ENCODE data around the gene ZNF292. TPM values are rescaled to one million over a fixed set of nuclear protein-coding genes. Genes with fewer than 3 reads are reported as not detected.

Gene ZNF292
- total and polyA plus RNA-seq, 10 of the 15 experiments (the other 5 are each of a cell fraction or from before 2014, with no cell fraction given): 11.1 to 57.6 (median 30.6) TPM

DNA sequence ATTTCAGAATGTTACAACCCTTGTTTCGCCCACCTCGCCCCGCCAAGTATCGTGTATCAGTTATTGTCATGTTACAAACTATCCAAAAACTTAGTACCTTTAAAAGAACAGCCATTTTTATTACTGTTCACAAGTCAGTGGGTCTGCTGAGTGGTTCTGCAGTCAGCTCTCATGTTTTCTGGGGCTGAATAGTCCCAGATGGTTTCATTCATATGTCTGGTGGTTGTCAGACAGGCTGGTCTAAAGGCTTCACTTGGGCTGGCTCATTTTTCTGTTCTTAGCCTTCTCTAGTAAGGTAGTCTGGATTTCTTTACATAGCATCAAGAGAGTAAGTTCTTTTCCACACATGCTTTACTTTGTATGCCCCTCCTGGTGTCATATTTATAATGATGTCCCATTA is 8.6 kb downstream of the ZNF292 start:
- ATAC-seq (peak; percentile 56), FAIRE-seq (no peak), DNase-seq (ENCODE audit: low read depth, low spot score) (no peak)
- peaks cover 8% of the 10 kb centered on the region for H3K4me1 ChIP-seq (ENCODE audit: control insufficient read depth, insufficient read depth, low read length)
- in situ Hi-C loops (cut with MboI) (loop anchor here (25.0 kb wide), 1 partner anchor 1527 kb away; the partner anchor contains the start of gene SYNCRIP), intact Hi-C loops (cut with micrococcal nuclease; ENCODE audit: unreplicated experiment) (no loop called here)
- no peak overlapping the region for H2AFZ ChIP-seq (ENCODE audit: control insufficient read depth, low read depth, low read length)
- ChIA-PET POLR2A (interaction anchor here (0.7 to 1.9 kb wide), 7 partner anchors 8 to 71 kb away, joined by 3 to 6 read pairs (median 4); no protein-coding TSS in a partner anchor), SMC1A (ENCODE audit: uncharacterized antibody, unreplicated experiment) (interaction anchor here (0.7 to 3.8 kb wide), 10 partner anchors 8 to 97 kb away, joined by 3 to 25 read pairs (median 4); no protein-coding TSS in a partner anchor), RAD21 (ENCODE audit: unreplicated experiment) (interaction anchor here (1.0 to 2.1 kb wide), 3 partner anchors 14 to 53 kb away, joined by 3 to 6 read pairs (median 4); no protein-coding TSS in a partner anchor), CTCF (interaction anchor here (0.6 to 0.8 kb wide), 2 partner anchors 16 to 1760 kb away, joined by 3 read pairs; no protein-coding TSS in a partner anchor)
- no peaks in the 10 kb centered on the region; the same call in 1 of the 3 replicates for H3K9me3 ChIP-seq (replicated peaks; ENCODE audit: control insufficient read depth, insufficient read depth, low read length)
- H3K9ac ChIP-seq (ENCODE audit: control insufficient read depth, insufficient read depth, low read length): no peak overlapping the region
- WGBS (ENCODE audit: insufficient coverage, insufficient replicate concordance, low lambda C conversion rate, missing lambda C conversion rate): 97% methylated on average over 4 of the region's 4 CpGs
- H3K36me3 ChIP-seq (ENCODE audit: control insufficient read depth in 2 of 2, insufficient read depth in 2 of 2, low read length in 1 of 2): peaks cover 0 to 8% of the 10 kb centered on the region in 2 experiments; a peak in 3 of 4 replicates
- H3K4me2 ChIP-seq (ENCODE audit: control insufficient read depth, insufficient read depth): no peak overlapping the region; the same call in 1 of the 2 replicates
- no peaks in the 10 kb centered on the region for H3K27me3 ChIP-seq (replicated peaks in 1 of 2; ENCODE audit: control insufficient read depth in 2 of 2, insufficient read depth in 2 of 2, low read length in 1 of 2)
- no peak overlapping the region for H3K27ac ChIP-seq (ENCODE audit: control insufficient read depth, insufficient read depth)
- H3K4me3 ChIP-seq: no peak overlapping the region
- TF ChIP-seq RCOR1 (conservative IDR thresholded peaks at IDR 0.05; ENCODE audit: low read depth, low read length): no peak
- BruUV-seq (replicated peaks): no TSS peak
- peaks cover 100% of the 10 kb centered on the region for H3K79me2 ChIP-seq (ENCODE audit: control insufficient read depth, insufficient read depth, low read length)
- peaks cover 12% of the 10 kb centered on the region; the same call in 1 of the 2 replicates for H4K20me1 ChIP-seq (ENCODE audit: control insufficient read depth, insufficient read depth)

DNA sequence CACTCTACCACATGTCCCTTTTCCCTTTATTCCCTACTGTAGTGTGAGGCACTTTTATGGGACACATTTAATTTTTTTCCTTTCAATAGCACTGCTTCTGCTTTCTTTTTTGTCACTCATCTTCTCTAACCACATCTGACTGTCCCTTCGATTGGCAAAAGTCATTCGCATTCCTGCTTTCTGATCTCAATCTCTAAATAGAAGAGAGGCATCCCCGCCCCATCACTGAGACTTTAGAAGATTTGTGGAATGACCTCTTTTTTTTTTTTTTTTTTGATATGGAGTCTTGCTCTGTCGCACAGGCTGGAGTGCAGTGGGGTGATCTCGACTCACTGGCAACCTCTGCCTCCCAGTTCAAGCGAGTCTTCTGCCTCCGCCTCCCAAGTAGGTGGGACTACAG is 9.1 kb downstream of the ZNF292 start:
- H3K27me3 ChIP-seq (replicated peaks in 1 of 2; ENCODE audit: control insufficient read depth in 2 of 2, insufficient read depth in 2 of 2, low read length in 1 of 2): no peaks in the 10 kb centered on the region
- no TSS peak for BruUV-seq (replicated peaks)
- no peak for DNase-seq (ENCODE audit: low read depth, low spot score)
- H3K4me1 ChIP-seq (ENCODE audit: control insufficient read depth, insufficient read depth, low read length): peaks cover 8% of the 10 kb centered on the region
- H3K27ac ChIP-seq (ENCODE audit: control insufficient read depth, insufficient read depth): no peak overlapping the region
- peaks cover 100% of the 10 kb centered on the region for H3K79me2 ChIP-seq (ENCODE audit: control insufficient read depth, insufficient read depth, low read length)
- in situ Hi-C loops (cut with MboI): loop anchor here (25.0 kb wide), 1 partner anchor 1527 kb away; the partner anchor contains the start of gene SYNCRIP
- peaks cover 0 to 8% of the 10 kb centered on the region in 2 experiments; a peak in 3 of 4 replicates for H3K36me3 ChIP-seq (ENCODE audit: control insufficient read depth in 2 of 2, insufficient read depth in 2 of 2, low read length in 1 of 2)
- no peak overlapping the region for H3K9ac ChIP-seq (ENCODE audit: control insufficient read depth, insufficient read depth, low read length)
- no peak overlapping the region for H3K4me3 ChIP-seq
- no peak for ATAC-seq
- ChIA-PET SMC1A (ENCODE audit: uncharacterized antibody, unreplicated experiment) (interaction anchor here (0.9 to 2.5 kb wide), 4 partner anchors 9 to 98 kb away, joined by 3 to 8 read pairs (median 4); no protein-coding TSS in a partner anchor), RAD21 (ENCODE audit: unreplicated experiment) (no interaction called here), CTCF (no interaction called here), POLR2A (interaction anchor here (1.3 to 1.9 kb wide), 2 partner anchors 8 to 9 kb away, joined by 3 to 6 read pairs; no protein-coding TSS in a partner anchor)
- intact Hi-C loops (cut with micrococcal nuclease; ENCODE audit: unreplicated experiment): no loop called here
- H3K9me3 ChIP-seq (replicated peaks; ENCODE audit: control insufficient read depth, insufficient read depth, low read length): no peaks in the 10 kb centered on the region; the same call in 1 of the 3 replicates
- WGBS (ENCODE audit: insufficient coverage, insufficient replicate concordance, low lambda C conversion rate, missing lambda C conversion rate): 82% methylated on average over 7 of the region's 7 CpGs
- peaks cover 12% of the 10 kb centered on the region for H4K20me1 ChIP-seq (ENCODE audit: control insufficient read depth, insufficient read depth)
- 0 out of 2 replicates have a peak overlapping the region, but pooled peaks have one; percentile 10 for H3K4me2 ChIP-seq (ENCODE audit: control insufficient read depth, insufficient read depth)
- FAIRE-seq: no peak
- H2AFZ ChIP-seq (ENCODE audit: control insufficient read depth, low read depth, low read length): no peak overlapping the region
- TF ChIP-seq SREBF2 (IDR thresholded peaks at IDR 0.05; ENCODE audit: low read length): no peak
- TF ChIP-seq MEF2A (IDR thresholded peaks at IDR 0.05; ENCODE audit: insufficient read depth, low read depth, low read length): no peak
- no peak for TF ChIP-seq ATF2 (IDR thresholded peaks at IDR 0.05; ENCODE audit: low read length)
- no peak for TF ChIP-seq CBX3 (IDR thresholded peaks at IDR 0.05; ENCODE audit: borderline replicate concordance, low read depth)
- TF ChIP-seq, protein P1, sequence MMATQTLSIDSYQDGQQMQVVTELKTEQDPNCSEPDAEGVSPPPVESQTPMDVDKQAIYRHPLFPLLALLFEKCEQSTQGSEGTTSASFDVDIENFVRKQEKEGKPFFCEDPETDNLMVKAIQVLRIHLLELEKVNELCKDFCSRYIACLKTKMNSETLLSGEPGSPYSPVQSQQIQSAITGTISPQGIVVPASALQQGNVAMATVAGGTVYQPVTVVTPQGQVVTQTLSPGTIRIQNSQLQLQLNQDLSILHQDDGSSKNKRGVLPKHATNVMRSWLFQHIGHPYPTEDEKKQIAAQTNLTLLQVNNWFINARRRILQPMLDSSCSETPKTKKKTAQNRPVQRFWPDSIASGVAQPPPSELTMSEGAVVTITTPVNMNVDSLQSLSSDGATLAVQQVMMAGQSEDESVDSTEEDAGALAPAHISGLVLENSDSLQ (IDR thresholded peaks at IDR 0.05): no peak
- no peak for TF ChIP-seq POLR2A (IDR thresholded peaks at IDR 0.05; ENCODE audit: low read depth, low read length)
- TF ChIP-seq EGR1 (IDR thresholded peaks at IDR 0.05; ENCODE audit: borderline replicate concordance in 1 of 2, low read depth in 2 of 2, low read length in 2 of 2): no peak
- TF ChIP-seq SPI1 (IDR thresholded peaks at IDR 0.05; ENCODE audit: borderline replicate concordance, insufficient read depth, low read depth, low read length): no peak
- no peak for TF ChIP-seq MYC (IDR thresholded peaks at IDR 0.05; ENCODE audit: insufficient read depth, insufficient read length, insufficient replicate concordance, low read length, severe bottlenecking)
- TF ChIP-seq, protein P2, sequence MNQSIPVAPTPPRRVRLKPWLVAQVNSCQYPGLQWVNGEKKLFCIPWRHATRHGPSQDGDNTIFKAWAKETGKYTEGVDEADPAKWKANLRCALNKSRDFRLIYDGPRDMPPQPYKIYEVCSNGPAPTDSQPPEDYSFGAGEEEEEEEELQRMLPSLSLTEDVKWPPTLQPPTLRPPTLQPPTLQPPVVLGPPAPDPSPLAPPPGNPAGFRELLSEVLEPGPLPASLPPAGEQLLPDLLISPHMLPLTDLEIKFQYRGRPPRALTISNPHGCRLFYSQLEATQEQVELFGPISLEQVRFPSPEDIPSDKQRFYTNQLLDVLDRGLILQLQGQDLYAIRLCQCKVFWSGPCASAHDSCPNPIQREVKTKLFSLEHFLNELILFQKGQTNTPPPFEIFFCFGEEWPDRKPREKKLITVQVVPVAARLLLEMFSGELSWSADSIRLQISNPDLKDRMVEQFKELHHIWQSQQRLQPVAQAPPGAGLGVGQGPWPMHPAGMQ (IDR thresholded peaks at IDR 0.05; ENCODE audit: borderline replicate concordance): no peak
- TF ChIP-seq KDM1A (IDR thresholded peaks at IDR 0.05; ENCODE audit: borderline replicate concordance): no peak
- no peak for TF ChIP-seq SMARCA5 (IDR thresholded peaks at IDR 0.05)
